ENCODE data around the gene MVD.

- TF ChIP-seq, protein P1, sequence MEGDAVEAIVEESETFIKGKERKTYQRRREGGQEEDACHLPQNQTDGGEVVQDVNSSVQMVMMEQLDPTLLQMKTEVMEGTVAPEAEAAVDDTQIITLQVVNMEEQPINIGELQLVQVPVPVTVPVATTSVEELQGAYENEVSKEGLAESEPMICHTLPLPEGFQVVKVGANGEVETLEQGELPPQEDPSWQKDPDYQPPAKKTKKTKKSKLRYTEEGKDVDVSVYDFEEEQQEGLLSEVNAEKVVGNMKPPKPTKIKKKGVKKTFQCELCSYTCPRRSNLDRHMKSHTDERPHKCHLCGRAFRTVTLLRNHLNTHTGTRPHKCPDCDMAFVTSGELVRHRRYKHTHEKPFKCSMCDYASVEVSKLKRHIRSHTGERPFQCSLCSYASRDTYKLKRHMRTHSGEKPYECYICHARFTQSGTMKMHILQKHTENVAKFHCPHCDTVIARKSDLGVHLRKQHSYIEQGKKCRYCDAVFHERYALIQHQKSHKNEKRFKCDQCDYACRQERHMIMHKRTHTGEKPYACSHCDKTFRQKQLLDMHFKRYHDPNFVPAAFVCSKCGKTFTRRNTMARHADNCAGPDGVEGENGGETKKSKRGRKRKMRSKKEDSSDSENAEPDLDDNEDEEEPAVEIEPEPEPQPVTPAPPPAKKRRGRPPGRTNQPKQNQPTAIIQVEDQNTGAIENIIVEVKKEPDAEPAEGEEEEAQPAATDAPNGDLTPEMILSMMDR (optimal IDR thresholded peaks at IDR 0.05 in 1 of 3, IDR thresholded peaks at IDR 0.05 in 1 of 3, conservative IDR thresholded peaks at IDR 0.05 in 1 of 3; ENCODE audit: extremely low read depth in 1 of 3, insufficient read depth in 2 of 3, low read length in 3 of 3), result no peak
- no peak for TF ChIP-seq EZH2 (IDR thresholded peaks at IDR 0.05; ENCODE audit: low read length)
Measured at GRCh38 chr16:88677721-88678120, 14.8 kb upstream of the MVD start.
